Adipose tissue (tissue), 3 donors: ENCODE data around the gene NXF1. TPM values are rescaled to one million over a fixed set of nuclear protein-coding genes. Genes with fewer than 3 reads are reported as not detected.
"Not testable (repeated sequence)": the region's sequence is repeated elsewhere in the genome, so short reads cannot be mapped to it uniquely, and the experiment has no call there.

ENCODE experiments used
- H3K27ac ChIP-seq: one replicate; pipeline ENCODE4 v1.5.1; 2013; ENCODE audit warnings: low read depth, low read length
- WGBS, 3 donors: extraction: QIAGEN DNeasy Blood & Tissue Kit; methylation state at CpG; one replicate each; pipeline ENCODE4 v1.1.7; 2013; 5-methylcytosine and 5-hydroxymethylcytosine counted together
- polyA plus RNA-seq, 3 donors: library from polyadenylated mRNA; stranded (reverse); fragments of 200-250 nt; gene quantifications; one replicate each; pipeline ENCODE4 v1.2.3, GENCODE V29; 2013
- donor health status: healthy with polysubstance abuse.
- donor health status: Bipolar disorder and iron deficiency.
- donor health status: healthy.

NXF1 gene
- polyA plus RNA-seq, 3 donors, result 45.1 to 85.1 (median 68.3) TPM

DNA sequence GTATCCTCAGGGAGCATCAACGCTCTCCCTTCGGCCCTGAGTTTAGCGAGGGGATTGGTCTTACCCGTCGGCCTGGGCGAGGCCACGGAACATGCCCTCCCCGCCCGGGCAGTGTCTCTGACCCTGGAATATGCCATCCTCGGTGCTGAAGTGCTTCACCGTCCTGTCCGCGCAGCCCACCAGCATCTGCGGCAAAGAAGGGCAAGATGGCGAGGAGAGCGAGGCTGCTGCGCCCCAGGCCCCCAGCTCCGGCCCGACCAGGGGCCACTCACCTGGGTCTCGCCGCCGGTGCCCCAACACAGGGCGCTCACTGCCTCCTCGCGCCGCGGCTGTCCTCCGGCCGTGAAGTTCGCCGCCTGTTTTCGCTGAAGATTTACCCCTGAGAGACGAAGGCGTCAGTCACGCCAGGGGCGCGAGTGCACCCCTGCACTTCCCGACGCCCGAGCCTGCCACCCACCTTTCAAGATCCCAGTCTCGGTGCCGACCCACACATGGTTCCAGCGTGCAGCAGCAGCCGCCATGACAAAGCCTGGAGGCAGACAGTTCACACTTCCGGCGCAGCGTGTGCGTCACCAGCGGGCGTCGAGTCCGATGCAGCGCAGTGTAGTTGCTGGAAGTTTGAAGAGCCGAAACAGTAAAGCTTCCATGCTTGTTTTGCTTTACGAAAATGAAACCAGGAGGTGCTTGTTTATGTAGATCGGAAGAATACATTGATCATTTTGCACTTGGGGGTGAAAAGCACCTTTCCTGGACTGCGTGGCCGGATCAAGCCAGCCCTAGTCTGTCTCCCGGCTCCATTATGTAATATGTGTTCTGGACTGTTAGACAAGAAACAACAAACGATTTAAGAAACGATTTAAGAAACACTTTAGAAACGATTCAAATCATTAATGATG, 34.1 kb upstream of the NXF1 start, which contains the start of gene WDR74:
TSS of gene WDR74 (minus strand) at position 541 of the 896 bp plus-strand sequence. CDS start at position 521, 20 bp downstream.
- WGBS, 3 donors, result 0 to 1% (median 1%) methylated on average over 52 to 62 of the region's 62 CpGs
- peak within 1 kb of the TSS; percentile 77 for H3K27ac ChIP-seq

DNA sequence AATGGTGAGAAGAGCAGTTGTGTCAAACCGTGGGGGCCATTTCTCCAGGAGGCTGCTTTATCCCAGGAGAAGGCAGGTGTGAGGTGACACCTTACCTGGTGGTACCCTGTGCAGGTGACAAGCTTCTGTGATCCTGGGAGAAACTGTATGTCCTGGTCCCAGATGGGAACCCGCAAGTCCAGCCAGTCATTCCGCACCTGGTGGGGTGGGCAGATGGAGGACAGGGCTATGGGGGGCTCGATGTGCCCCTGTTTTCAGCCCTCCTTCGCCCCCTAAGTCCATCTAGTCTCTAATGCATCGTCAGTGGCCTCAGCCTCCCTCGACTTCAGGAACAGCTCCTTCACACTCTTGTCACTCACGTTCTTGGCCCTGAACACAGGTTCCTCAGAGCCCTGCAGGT, 30.1 kb upstream of the NXF1 start:
- WGBS, 3 donors, result 78 to 87% (median 84%) methylated on average over 8 of the region's 8 CpGs
- no peak overlapping the region for H3K27ac ChIP-seq

DNA sequence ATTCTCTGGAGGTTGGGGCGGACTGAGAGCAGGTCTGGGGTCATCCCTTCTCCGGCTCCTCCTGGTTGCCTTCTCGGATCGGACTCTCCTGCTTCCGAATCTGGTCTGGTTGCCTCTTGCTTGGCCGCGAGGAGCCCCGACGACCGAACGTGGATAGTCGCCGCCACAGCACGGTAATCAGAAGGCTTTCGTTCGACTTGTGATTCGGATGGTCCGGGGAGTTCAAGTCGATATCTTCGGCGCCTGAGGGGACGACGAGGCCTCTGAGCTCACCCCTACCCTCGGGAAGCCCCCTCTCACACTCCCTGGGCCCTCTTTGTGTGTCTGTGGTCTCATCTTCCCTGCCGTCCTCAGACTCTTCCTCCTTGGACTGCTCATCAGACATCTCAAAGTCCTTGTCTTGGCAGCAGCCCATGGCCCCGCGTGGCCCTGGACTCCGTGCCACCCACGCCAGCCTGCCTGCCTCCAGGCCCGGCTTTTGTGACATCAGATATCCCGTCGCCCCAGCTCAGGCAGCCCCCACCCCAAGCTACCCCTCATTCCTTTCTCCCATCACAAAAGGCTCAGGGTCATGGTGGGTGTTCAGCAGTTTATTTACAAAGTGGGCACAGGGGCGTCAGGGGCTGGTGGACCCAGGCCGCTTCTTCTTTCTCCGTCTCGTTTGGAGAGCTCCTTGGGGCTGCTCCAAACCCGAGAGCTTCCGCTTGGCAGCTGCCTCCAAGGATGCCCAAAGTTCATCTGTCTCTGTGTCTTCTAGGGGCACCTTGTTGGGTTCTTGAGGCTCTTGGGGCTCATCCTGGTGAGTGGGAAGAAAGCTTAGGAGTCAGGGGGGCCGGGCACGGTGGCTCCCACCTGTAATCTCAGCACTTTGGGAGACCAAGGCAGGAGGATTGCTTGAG, 27.3 kb upstream of the NXF1 start, which contains the start of gene TEX54:
TSS of gene TEX54 (minus strand) at position 506 of the 899 bp plus-strand sequence.
- 7 to 14% (median 12%) methylated on average over 40 of the region's 40 CpGs for WGBS, 3 donors
- peak within 1 kb of the TSS; percentile 96 for H3K27ac ChIP-seq

DNA sequence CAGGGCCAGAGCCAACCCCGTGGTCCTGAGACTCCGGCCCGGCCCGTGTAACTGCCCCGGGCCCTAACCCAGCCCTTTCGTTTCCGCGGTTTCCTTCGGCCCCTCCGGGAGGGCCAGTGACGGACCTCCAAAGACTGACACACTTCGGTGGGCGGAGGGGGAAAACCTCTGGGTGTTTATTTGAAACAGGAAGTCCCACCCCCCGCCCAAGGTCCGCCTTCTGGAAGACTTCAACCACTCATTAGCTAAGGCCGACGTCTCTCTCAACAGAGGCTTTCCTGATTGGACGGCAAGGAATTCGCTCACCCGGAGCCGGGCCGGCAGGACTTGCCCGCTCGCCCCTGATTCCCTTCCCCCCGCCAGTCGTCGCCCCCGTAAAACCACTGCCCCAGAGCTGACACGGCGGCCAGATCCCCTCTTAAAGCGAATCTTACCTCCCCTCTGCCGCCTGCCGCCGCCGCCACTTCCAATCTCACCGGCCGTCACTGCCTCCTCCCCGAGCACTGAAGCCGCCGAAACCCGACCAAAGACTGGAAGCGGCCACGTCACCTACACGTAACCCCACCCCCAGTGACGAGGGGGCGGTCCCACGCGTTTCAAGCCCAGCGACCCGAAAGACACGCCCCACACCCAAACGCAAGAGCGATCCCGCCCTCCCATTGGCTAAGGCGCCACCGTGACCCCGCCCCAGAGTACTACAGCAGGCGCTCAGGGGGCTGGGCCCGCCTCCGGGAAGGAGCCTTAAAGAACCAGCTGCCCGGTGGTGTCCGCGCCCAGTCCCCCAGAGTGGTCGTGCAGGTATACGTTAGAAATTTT, 26.5 kb upstream of the NXF1 start, which contains the start of gene STX5:
TSS of gene STX5 (minus strand) at position 532 of the 816 bp plus-strand sequence. CDS start 808 bp downstream, outside the sequence.
- WGBS, 3 donors, result 1% methylated on average over 65 of the region's 65 CpGs
- peak within 1 kb of the TSS; percentile 96 for H3K27ac ChIP-seq

DNA sequence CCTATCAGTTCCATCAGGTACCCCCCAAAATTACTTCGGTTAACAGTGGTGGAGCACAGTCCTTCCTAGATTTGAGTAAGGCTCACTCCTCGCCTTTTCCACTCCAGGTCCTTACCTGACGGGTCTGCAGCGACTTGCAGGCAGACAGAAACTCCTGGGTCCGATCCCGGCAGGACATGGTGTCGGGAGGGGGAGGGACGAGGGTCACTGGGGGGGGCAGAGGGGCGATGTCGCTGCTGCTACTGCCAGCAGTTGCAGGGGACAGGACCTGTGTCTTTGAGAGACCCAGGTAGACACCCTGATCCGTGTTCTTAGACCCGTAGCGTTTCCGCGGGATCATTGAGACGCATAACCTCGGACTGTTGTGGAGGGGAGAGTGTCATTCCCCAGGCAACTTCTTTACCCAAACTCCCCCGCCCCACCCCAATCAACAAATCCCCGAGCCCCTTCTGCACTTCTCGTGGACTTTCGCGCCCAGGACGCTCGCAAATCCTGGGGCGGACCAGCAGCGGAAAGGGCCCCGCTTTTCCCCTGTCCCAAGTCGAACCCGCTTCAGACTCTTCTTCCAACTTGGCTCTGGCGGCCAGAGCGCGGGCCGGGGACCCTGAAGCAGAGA, 25.8 kb upstream of the NXF1 start:
- WGBS, 3 donors, result 0 to 1% (median 1%) methylated on average over 33 of the region's 33 CpGs

DNA sequence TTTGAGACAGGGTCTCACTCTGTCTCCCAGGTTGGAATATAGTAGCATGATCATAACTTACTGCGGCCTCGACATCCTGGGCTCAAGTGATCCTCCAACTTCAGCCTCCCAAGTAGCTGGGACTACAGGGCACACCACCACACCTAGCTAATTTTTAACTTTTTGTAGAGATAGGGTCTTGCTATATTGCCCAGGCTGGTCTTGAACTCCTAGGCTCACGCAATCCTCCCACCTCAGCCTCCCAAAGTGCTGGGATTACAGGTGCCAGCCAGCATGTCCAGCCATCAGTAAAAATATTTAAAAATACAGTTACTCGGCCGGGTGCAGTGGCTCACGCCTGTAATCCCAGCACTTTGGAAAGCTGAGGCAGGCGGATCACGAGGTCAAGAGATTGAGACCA, 22.9 kb upstream of the NXF1 start:
- 94 to 98% (median 95%) methylated on average over 8 of the region's 8 CpGs for WGBS, 3 donors
- not testable (repeated sequence) for H3K27ac ChIP-seq

More for the DNA sequence above, 25.8 kb upstream of the NXF1 start:
- H3K27ac ChIP-seq, result peak overlapping the region; percentile 96

DNA sequence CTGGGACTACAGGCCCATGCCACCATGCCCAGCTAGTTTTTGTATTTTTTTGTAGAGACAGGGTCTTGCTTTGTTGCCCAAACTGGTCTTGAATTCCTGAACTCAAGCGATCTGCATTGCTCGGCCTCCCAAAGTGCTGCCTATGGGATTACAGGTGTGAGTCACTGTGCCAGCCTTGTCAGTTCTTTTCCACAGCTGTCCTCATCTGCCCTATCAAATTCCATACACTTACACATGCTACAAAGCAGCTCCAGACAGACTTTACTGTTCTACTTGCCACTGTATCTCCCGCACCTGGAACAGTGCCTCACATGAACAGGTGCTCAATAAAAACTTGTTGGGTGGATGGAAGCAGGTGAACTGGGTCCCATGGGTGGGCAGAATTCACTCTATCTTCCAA, 18.4 kb upstream of the NXF1 start:
- WGBS, 3 donors, result 93 to 96% (median 96%) methylated on average over 3 of the region's 3 CpGs

DNA sequence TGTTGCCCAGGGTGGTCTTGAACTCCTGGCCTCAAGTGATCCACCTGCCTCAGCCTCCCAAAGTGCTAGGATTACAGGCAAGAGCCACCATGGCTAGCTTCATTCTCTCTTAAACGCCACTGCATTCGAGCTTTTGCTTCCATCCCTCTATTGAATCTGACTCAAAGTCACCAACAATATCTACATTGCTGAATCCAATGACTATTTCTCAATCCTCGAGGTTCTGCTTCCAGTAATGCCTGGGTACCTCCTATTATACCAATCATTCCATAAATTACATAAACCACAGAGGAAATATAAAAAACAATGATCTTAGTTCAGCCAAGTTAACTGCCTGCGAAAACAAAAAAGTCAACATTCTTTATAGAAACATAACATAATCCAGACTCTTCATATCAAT, 11.9 kb upstream of the NXF1 start:
- H3K27ac ChIP-seq, result no peak overlapping the region
- WGBS, 3 donors, result 81 to 93% (median 84%) methylated on average over 4 of the region's 4 CpGs

More for the DNA sequence above, 18.4 kb upstream of the NXF1 start:
- H3K27ac ChIP-seq, result no peak overlapping the region

DNA sequence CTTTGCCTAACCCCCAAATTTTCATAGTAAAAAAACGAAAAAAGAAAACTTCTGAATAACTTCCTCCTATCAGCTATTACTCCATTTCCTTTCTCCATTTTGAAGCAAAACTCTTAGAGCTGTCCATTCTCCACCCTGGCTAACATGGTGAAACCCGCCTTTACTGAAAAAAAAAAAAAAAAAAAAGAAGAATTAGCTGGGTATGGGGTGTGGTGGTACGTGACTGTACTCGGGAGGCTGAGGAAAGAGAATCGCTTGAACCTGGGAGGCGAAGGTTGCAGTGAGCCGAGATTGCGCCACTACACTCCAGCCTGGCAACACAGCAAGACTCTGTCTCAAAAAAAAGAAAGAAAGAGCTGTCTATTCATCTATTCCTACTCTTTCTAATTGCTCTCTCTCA, 11.3 kb upstream of the NXF1 start:
- no peak overlapping the region for H3K27ac ChIP-seq
- 59 to 91% (median 63%) methylated on average over 8 of the region's 8 CpGs for WGBS, 3 donors

DNA sequence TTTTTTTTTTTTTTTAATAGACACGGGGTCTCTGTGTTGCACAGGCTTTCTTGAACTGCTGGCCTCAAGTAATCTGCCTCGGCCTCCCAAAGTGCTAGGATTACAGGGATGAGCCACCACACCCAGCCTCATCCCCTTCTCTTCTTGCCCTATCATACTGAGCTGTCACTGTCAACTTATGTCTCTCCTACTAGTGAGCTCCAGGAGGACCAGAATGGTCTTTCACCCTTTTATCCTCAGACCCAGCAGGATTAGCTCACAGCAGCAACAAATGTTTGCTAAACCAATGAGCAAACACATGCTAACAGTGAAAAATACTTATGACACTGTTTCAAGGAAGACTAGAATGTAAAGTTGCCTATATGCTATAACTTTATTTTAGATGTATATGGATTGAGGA, 6.4 kb upstream of the NXF1 start:
- no peak overlapping the region for H3K27ac ChIP-seq
- 79 to 84% (median 80%) methylated on average over 2 of the region's 2 CpGs for WGBS, 3 donors

DNA sequence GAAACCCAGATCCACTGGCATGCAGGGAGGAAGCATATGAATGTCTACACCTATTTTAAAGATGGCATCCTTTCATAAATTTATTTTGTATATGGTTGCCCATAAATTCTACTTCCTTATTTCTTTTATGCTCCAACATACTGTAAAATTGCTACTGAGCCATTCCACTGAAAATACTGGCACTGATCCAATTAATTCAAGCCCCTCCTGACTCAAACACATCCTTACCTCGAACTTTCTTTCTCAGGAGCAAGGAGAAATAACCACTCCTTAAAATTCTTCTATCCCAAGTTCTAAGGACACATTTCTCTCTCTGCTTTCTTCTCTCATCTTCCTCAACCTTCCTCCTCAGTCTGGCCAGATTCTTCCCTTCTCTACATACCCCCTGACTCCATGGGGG, 5.5 kb upstream of the NXF1 start:
- 22 to 39% (median 25%) methylated on average over 1 of the region's 1 CpG for WGBS, 3 donors
- H3K27ac ChIP-seq, result no peak overlapping the region

DNA sequence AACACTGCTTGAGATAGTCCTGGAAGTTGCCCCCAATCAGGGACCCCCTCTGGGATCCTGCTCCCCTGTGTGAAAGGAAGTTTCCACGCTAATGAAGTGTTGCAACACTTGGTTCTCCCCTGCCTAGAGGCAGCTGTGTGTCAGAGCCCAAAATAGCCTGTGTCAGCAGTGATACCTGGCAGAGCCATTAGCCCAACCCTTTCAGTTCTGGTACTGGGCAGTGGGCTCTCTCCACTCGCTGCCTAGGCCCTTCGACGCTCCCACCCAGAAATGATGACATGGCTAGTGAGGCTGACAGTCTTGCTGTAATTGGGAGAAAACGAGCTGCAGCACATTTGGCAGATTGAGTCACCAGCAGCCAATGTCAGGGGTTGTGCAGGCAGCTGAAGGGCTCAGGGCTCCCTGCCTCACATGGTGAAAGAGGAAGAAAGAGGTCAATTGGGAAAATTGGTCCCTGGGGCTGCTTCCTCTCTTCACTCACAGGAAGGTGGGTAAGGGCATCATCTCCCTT, 1.4 kb upstream of the NXF1 start:
- WGBS, 3 donors, result 38 to 74% (median 45%) methylated on average over 5 of the region's 5 CpGs
- H3K27ac ChIP-seq, result no peak overlapping the region

DNA sequence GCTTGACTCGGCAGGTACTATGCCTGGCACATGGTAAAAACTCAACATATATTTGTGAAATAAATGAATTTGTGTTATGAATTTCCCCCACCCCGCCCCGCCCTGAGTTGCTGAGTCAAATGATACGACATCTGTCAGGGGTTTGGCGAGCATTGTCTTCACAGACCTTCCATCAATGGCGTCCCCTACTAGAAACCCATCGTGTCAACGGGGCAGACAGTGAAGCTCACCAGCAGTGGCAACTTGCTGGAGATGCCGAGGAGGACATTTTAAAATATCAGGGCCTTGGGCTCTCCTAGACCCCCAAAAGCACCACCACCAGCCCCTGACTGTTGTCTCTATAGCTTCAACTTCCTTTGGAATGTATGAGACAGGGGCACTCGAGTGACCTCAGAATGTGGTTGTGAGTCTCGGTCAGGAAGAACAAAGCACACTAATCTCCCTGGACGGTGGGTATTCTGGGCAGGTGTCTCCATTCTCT, 761 bp upstream of the NXF1 start:
- no peak overlapping the region for H3K27ac ChIP-seq
- WGBS, 3 donors, result 25 to 30% (median 27%) methylated on average over 12 of the region's 12 CpGs

DNA sequence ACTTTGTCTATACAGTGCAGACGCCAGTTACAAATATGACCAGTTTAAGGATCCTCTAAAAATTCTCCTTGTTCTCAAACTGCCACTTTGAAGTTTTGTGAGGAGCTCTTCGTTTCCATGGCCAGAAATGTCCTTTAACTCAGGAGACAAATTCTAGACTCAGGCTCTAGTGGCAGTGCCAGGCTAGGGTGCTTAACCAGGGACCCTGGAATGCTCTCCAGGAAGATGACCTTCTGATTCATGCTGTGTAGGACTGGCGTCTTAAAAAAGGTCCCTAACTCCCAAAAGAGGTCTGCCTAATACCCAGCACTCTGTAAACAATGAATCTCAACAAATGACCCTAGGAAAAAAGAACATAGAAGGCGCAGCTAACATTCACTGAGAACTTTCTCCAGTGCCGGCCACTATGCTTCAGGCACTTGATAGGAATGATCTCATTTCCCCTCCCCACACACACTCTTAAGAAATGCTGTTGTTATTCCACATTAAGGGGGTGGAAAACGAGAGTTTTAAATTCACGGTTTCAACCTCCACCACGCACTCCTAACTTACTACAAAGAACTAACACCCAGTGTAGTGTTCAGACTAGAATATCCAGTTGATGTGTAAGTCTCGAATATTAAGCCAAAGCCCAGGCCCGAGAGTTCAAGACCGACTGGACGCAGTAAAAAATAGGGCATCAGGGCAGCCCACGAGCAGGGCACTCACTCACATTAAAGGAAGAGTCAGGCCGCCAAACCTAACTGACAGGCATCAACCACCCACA, 747 bp downstream of the NXF1 start:
- H3K27ac ChIP-seq, result peak overlapping the region; percentile 73
- WGBS, 3 donors, result 3 to 5% (median 4%) methylated on average over 14 of the region's 14 CpGs

DNA sequence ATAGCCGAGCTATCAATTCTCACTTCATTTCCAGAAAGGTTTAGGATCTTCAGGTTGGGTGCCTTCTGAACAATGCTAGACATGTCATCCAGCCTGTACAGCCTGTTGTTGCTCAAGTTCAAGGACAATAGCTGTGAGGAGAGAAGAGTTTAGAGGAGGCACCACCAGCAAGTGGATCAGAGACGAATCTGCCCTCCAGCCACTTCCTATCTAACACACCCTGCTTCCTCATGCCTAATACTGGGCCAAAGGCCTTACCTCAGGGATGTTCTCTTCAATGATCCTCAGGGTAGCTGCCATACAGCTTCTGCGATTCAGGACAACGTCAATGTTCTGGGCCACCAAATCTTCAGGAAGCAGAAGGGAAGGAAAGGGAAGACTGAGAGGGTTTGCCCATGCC, 4.2 kb downstream of the NXF1 start:
- no peak overlapping the region for H3K27ac ChIP-seq
- WGBS, 3 donors, result 80 to 86% (median 84%) methylated on average over 4 of the region's 4 CpGs

DNA sequence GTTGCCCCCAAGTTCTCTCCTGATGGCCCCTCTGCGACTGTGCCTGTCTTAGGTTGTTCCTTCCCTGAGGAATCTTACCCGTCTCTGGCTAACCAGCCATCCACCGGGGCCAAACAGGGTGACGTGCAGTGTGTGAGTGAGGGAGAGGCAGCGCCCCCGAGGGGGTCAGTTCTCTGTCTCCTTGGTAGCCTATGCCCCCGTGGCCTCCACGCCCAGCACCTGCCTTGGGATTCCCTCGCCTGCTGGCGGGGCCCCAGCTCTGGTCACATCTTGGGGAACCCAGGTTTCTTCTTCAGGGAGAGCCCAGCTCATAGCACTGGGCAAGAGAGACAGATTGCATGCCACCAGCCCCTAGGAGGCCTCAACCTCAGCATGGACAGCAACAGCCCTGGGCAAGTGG, 5.8 kb downstream of the NXF1 start:
- no peak overlapping the region for H3K27ac ChIP-seq
- 92 to 95% (median 93%) methylated on average over 8 to 10 of the region's 10 CpGs for WGBS, 3 donors

DNA sequence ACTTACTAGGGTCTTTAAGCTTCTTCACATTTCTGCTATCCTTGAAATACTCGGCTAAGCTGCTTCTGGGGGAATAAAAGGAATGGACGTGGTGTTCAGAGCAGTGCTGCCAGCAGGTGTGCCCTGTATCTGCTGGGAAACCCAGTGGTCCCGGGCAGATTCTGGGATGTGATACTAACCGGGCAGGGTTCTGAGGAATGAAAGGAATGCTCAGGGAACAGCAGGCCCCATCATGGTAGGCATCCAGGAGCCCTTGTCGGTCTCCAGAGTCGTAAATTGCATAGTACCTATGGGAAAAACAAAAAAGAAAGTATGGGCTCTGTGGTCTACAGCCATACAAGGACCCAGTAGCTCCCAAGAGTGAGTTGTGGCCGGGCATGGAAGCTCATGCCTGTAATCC, 9.0 kb downstream of the NXF1 start:
- no peak overlapping the region for H3K27ac ChIP-seq
- 88 to 91% (median 89%) methylated on average over 7 of the region's 7 CpGs for WGBS, 3 donors
